Astrocyte of the cerebellum (primary cell): ENCODE data around the gene DNMT3A.

Experiments used
- DNase-seq: peaks from one replicate; pipeline ENCODE4 v3.0.0-alpha.2; 2011; ENCODE audit warnings: low read depth
- H3K4me3 ChIP-seq: 2 replicates; pipeline ENCODE4 v1.5.1; 2011; ENCODE audit warnings: mild to moderate bottlenecking, low read depth, low read length, moderate library complexity
- in situ Hi-C: cut with HindIII; loops from 2 replicates; pipeline ENCODE4 v1.10.0; 2017; ENCODE audit warnings: low sequenced_read_pairs
- TF ChIP-seq, protein P1 (sequence below): IDR thresholded peaks from 2 replicates; pipeline ENCODE4 v1.5.1; 2012; ENCODE audit warnings: low read length, low read depth, moderate library complexity, mild to moderate bottlenecking; ENCODE audit errors: missing control alignments

Gene DNMT3A

DNA sequence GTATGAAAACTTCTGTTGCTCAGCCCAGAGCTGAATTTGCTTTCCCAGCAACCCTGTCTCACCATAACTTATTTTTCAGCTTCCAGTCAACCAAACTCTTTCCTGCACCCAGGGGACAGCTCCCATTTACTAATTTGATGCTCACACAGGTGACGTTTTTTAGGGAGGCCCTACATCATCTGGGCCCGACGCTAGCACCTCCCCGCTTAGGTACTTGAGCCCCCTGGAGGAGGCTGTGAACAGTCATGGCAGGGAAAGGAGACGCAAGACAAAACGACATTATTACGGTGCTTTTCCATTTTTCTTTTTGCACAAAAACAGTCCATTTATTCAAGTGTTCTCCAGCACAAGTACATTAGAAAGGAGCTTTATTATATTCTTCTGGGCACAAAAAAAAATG lies 114.1 kb downstream of the DNMT3A start:
- H3K4me3 ChIP-seq, result no peak overlapping the region
- TF ChIP-seq, protein P1, sequence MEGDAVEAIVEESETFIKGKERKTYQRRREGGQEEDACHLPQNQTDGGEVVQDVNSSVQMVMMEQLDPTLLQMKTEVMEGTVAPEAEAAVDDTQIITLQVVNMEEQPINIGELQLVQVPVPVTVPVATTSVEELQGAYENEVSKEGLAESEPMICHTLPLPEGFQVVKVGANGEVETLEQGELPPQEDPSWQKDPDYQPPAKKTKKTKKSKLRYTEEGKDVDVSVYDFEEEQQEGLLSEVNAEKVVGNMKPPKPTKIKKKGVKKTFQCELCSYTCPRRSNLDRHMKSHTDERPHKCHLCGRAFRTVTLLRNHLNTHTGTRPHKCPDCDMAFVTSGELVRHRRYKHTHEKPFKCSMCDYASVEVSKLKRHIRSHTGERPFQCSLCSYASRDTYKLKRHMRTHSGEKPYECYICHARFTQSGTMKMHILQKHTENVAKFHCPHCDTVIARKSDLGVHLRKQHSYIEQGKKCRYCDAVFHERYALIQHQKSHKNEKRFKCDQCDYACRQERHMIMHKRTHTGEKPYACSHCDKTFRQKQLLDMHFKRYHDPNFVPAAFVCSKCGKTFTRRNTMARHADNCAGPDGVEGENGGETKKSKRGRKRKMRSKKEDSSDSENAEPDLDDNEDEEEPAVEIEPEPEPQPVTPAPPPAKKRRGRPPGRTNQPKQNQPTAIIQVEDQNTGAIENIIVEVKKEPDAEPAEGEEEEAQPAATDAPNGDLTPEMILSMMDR, result no peak
- no peak for DNase-seq
- in situ Hi-C loops, result no loop called here

DNA sequence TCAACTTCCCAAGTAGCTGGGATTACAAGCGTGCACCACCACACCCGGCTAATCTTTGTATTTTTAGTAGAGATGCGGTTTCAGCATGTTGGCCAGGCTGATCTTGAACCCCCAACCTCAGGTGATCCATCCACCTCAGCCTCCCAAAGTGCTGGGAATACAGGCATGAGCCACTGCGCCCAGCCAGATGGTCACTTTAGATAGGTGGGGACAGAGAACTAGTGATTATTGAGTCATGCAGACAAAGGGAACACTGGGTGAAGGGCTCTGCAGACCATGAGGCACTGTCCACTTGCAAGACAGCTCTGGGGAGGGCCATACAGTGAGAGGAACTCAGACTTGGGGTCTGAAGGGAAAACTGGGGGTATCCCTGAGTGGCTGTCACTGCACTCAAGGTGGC lies 114.9 kb downstream of the DNMT3A start:
- no peak overlapping the region for H3K4me3 ChIP-seq
- TF ChIP-seq, protein P1, result no peak
- in situ Hi-C loops, result no loop called here
- DNase-seq, result no peak

DNA sequence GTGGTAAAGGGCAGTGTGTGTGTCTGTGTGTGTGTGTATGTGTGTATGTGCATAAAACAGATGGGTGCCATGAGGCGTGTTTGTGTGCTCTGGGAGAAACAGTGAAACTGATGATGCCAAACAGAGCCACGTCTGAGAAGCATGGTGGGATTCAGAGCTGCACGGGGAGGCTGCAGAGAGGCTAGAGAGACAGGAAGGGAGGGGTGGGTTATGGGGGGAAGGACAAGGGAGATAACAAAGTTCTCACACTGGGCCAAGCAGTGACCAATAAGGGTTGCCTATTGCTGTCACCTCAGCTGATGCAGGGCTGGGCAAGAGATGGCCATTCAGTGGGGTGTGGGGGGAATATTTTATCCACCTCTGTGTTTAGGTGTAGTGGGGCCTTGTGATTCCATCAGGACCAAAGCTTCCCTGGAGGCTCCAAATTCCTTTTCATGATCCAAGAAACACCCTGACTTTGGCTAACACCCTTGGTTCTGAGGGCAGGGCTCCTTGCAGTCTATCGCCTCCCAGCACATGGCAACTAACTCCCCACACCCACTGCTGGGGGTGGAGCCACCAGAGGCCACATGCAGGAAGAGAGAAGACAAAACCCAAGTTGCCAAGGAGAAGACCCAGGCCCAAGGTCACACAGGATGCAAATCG lies 119.1 kb downstream of the DNMT3A start:
- no peak for DNase-seq
- TF ChIP-seq, protein P1, result no peak
- H3K4me3 ChIP-seq, result no peak overlapping the region
- in situ Hi-C loops, result no loop called here

- H3K4me3 ChIP-seq, result no peak overlapping the region
- DNase-seq, result no peak
- in situ Hi-C loops, result no loop called here
- TF ChIP-seq, protein P1, result no peak
These were observed 120.1 kb downstream of the DNMT3A start for GRCh38 chr2:25221579-25221978.

- TF ChIP-seq, protein P1, result no peak
- in situ Hi-C loops, result no loop called here
- H3K4me3 ChIP-seq, result no peak overlapping the region
- DNase-seq, result no peak
These were observed 121.4 kb downstream of the DNMT3A start for GRCh38 chr2:25220313-25220712.

DNA sequence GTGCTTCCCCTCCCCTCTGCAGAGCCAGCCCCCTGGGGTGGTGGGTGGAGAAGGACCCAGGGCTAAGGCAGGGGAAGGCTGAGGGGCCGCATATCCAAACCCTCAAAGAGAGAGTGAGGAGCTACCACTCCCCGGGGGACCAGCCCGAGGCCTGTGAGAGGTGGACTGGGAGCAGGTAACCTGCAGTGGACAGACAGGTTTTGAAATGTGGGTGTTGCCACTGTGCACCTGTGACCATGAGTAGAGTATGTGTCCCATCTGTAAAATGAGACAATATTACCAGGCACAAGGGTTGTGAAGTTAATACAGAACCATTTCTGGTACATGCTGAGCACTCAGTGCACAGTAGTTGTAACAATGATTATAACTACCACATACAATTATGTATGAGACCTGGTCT lies 122.1 kb downstream of the DNMT3A start:
- TF ChIP-seq, protein P1, result no peak
- H3K4me3 ChIP-seq, result no peak overlapping the region
- in situ Hi-C loops, result no loop called here
- DNase-seq, result no peak
